Measurements from ENCODE around the gene MARCHF10. TPM values are rescaled to one million over a fixed set of nuclear protein-coding genes. Genes with fewer than 3 reads are reported as not detected.

Gene MARCHF10
- total RNA-seq, 1 donor from 2014 or later = not detected

DNA sequence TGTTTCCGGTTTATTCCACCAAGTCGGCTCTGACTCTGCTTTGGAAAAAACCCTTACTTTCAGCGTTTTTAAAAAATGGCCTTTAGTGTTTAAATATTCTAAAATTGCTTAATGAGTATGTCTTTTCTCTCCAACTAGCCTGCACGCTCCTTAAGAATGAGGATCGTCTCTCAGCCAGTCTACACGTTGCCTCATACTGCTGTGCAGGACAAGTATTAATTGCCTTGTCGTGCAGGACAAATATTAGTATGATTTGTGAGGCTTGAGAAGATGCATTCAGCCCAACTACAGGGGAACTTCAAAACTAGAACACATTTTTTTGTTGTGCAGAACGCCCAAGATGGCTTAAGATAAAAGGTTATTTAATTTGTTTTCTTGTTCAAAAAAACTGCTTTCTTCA, 61.2 kb downstream of the MARCHF10 start:
- Mint-ChIP-seq H3K36me3 (no peaks in the 10 kb centered on the region), H3K9me3 (peaks cover 4% of the 10 kb centered on the region), H3K27ac (peak overlapping the region; percentile 12), H3K4me1 (ENCODE audit: unreplicated experiment) (peaks cover 23% of the 10 kb centered on the region), H3K27me3 (peaks cover 46% of the 10 kb centered on the region), H3K4me3 (peak overlapping the region; percentile 5)
- TF ChIP-seq, protein P1, sequence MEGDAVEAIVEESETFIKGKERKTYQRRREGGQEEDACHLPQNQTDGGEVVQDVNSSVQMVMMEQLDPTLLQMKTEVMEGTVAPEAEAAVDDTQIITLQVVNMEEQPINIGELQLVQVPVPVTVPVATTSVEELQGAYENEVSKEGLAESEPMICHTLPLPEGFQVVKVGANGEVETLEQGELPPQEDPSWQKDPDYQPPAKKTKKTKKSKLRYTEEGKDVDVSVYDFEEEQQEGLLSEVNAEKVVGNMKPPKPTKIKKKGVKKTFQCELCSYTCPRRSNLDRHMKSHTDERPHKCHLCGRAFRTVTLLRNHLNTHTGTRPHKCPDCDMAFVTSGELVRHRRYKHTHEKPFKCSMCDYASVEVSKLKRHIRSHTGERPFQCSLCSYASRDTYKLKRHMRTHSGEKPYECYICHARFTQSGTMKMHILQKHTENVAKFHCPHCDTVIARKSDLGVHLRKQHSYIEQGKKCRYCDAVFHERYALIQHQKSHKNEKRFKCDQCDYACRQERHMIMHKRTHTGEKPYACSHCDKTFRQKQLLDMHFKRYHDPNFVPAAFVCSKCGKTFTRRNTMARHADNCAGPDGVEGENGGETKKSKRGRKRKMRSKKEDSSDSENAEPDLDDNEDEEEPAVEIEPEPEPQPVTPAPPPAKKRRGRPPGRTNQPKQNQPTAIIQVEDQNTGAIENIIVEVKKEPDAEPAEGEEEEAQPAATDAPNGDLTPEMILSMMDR (conservative IDR thresholded peaks at IDR 0.05) = no peak
- DNase-seq (ENCODE audit: extremely low spot score, unreplicated experiment) = no peak

DNA sequence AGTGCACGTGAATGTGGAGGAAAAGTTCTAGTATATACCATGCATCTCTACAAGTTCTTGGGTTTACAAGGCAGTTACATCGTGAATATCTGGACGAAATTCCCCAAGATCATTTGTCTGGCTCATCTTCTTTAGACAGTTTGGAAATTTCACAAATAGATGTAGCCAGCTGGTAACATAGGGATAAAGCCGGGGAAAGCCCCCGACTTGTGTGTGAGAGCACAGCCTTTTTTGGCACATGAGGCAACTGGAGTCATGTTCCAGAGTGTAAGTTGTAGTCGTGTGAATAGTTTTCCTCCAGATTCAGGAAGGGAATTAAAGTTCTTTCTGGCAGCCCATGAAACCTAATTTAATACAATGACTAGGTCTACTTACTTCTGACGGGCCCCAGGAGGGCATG, 62.3 kb downstream of the MARCHF10 start:
- peaks cover 4% of the 10 kb centered on the region for H3K9me3 Mint-ChIP-seq
- TF ChIP-seq, protein P1 (conservative IDR thresholded peaks at IDR 0.05) = no peak
- peaks cover 40% of the 10 kb centered on the region for H3K27me3 Mint-ChIP-seq
- peaks cover 18% of the 10 kb centered on the region for H3K4me1 Mint-ChIP-seq (ENCODE audit: unreplicated experiment)
- H3K27ac Mint-ChIP-seq = peak overlapping the region; percentile 3
- no peak for DNase-seq (ENCODE audit: extremely low spot score, unreplicated experiment)
- H3K36me3 Mint-ChIP-seq = no peaks in the 10 kb centered on the region
- no peak overlapping the region for H3K4me3 Mint-ChIP-seq

DNA sequence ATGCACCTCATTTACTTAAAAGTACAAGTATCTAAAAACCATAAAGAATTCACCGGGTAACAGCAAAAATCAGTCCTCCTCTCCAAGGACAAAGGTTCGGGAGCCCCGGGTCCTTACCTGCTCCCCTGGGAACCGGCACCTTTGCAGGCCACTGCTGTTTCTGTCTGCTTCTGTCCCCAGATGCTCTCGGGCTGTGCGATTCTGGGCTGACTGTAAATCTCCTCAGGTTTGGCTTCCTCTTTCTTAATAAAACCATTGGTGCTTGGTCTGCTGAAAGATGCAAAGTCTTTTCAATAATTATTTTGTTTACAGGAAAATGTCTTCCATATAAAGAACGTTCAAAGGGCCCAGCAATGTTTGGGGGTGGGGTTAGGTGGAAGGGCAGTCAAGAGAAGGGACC, 63.9 kb downstream of the MARCHF10 start:
- no peak for DNase-seq (ENCODE audit: extremely low spot score, unreplicated experiment)
- no peak overlapping the region for H3K4me3 Mint-ChIP-seq
- TF ChIP-seq, protein P1 (conservative IDR thresholded peaks at IDR 0.05) = no peak
- H3K27ac Mint-ChIP-seq = no peak overlapping the region
- peaks cover 4% of the 10 kb centered on the region for H3K9me3 Mint-ChIP-seq
- peaks cover 13% of the 10 kb centered on the region for H3K4me1 Mint-ChIP-seq (ENCODE audit: unreplicated experiment)
- peaks cover 24% of the 10 kb centered on the region for H3K27me3 Mint-ChIP-seq
- H3K36me3 Mint-ChIP-seq = no peaks in the 10 kb centered on the region

DNA sequence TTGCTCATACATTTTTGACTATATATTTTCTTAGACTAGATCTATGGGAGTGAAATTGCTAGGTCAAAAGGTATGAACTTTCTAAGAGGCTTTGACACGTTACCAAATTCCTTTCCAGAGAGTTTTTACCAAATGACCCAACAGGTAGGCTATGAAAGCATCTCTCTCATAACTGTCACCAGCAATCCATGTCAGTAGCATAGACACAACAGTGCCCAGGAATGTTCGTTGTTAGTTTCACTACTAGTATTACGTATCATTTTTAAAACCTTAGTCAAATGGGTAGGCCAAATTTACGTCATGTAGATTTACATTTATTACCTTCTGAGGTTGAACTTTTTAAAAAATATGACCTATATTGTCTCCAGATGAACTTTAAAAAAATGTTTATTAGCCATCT, 66.8 kb downstream of the MARCHF10 start:
- no peaks in the 10 kb centered on the region for H3K9me3 Mint-ChIP-seq
- H3K36me3 Mint-ChIP-seq = no peaks in the 10 kb centered on the region
- no peak overlapping the region for H3K4me3 Mint-ChIP-seq
- DNase-seq (ENCODE audit: extremely low spot score, unreplicated experiment) = no peak
- no peak overlapping the region for H3K27ac Mint-ChIP-seq
- H3K4me1 Mint-ChIP-seq (ENCODE audit: unreplicated experiment) = peaks cover 4% of the 10 kb centered on the region
- H3K27me3 Mint-ChIP-seq = peaks cover 27% of the 10 kb centered on the region
- TF ChIP-seq, protein P1 (conservative IDR thresholded peaks at IDR 0.05) = no peak

DNA sequence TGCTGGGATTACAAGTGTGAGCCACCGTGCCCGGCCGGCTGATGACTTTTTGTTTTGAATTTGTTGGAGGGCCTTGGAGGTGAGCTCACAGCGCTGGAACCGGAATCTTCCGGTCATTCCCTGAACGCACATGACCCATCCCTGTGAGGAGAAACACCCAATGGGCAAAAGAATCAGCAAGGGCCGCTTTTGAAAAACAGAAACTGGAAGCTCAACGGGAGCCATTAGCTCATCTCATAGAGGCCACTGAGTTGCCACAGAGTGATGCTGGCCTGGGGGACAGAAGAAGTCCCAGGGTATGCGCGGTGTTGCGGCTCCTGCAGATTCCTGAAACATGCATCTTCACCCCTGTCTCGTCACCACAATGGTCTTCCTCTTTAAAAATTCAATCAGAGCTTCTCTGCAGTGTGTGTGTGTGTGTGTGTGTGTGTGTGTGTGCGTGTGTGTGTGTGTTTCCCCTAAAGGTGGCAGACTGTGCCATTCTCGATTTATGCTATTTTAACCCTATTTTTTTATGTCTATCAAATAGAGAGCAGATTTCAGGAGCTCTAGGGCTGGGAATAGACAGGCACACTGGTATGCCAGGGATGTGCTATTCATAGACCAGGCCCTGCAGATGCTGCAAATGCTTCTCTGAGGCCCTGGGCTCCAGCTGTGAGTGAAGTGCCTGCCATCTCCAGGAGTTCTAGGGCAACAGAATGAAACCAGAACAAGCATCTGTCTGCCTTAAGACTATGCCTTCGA, 68.3 kb downstream of the MARCHF10 start:
- no peaks in the 10 kb centered on the region for H3K9me3 Mint-ChIP-seq
- DNase-seq (ENCODE audit: extremely low spot score, unreplicated experiment) = no peak
- H3K27ac Mint-ChIP-seq = no peak overlapping the region
- H3K4me3 Mint-ChIP-seq = no peak overlapping the region
- H3K27me3 Mint-ChIP-seq = peaks cover 26% of the 10 kb centered on the region
- TF ChIP-seq, protein P1 (conservative IDR thresholded peaks at IDR 0.05) = no peak
- H3K36me3 Mint-ChIP-seq = no peaks in the 10 kb centered on the region
- peaks cover 7% of the 10 kb centered on the region for H3K4me1 Mint-ChIP-seq (ENCODE audit: unreplicated experiment)

All from type B pancreatic cell (in vitro differentiated cells).